HAP-1 (cell line): ENCODE measurements around the gene TBR1.

ENCODE experiments used
- DNase-seq, 2 experiments: peaks; one replicate each; pipeline ENCODE4 v3.0.0-alpha.2; 2016 to 2020; ENCODE audit warnings: low spot score in 2 of 2
- H3K27me3 ChIP-seq: fragments of 250-450 bp; sonication (Bioruptor Pico); 2 replicates; pipeline ENCODE4 v1.5.1; 2020; ENCODE audit warnings: low read depth, mild to moderate bottlenecking, moderate library complexity
- H3K36me3 ChIP-seq: fragments of 250-450 bp; sonication (Bioruptor Pico); replicated peaks from 2 replicates; pipeline ENCODE4 v1.5.1; 2020; ENCODE audit warnings: mild to moderate bottlenecking
- H3K4me1 ChIP-seq: fragments of 250-450 bp; sonication (Bioruptor Pico); 2 replicates; pipeline ENCODE4 v1.5.1; 2020; ENCODE audit warnings: mild to moderate bottlenecking
- H3K4me3 ChIP-seq: fragments of 250-450 bp; sonication (Bioruptor Pico); 2 replicates; pipeline ENCODE4 v1.5.1; 2020; ENCODE audit warnings: mild to moderate bottlenecking, moderate library complexity
- H3K9me3 ChIP-seq: fragments of 250-450 bp; sonication (Bioruptor Pico); 2 replicates; pipeline ENCODE4 v1.5.1; 2020; ENCODE audit warnings: mild to moderate bottlenecking, moderate library complexity
- in situ Hi-C: fragments of 300-500 bp; cut with MboI; formaldehyde crosslinking; loops from 3 replicates; pipeline ENCODE4 v1.14.3; 2020; ENCODE audit warnings: low sequenced_read_pairs, inconsistent platforms, mixed read lengths

TBR1 gene

DNA sequence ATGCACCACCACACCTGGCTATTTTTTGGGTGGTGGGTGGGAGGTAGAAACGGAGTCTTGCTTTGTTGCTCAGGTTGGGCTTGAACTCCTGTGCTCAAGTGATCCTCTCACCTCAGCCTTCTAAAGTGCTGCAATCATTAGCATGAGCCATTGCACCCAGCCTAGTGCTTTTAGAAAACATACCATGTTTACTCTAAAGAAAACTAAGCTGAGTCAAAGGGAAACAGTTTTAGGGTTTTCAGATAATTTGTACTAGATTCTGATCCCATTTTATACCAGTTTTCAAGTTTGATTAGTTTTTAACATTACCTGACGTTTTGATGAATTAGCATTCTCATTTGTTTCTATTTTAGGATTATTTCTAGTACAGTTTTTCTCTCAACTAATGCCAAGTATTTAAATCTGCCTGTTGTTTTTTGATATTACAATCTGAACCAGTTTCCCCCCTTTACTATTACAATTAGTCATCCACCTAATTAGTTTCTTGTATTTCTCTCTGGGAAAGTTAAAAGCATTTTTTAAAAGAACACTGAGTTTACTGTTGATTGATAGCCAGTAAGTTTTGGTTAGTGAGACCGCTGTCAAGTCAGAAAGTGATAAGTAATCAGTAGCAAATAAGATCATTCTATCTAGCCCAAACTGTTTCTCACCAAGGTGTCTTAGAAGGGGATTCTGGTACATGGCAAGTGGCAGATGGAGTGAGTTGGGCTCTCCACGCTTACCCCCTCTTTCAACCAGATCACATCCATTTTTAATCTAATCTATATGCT, 24.2 kb upstream of the TBR1 start:
- H3K27me3 ChIP-seq, result no peaks in the 10 kb centered on the region
- peaks cover 11% of the 10 kb centered on the region for H3K36me3 ChIP-seq
- in situ Hi-C loops, result no loop called here
- no peak for DNase-seq
- no peaks in the 10 kb centered on the region for H3K9me3 ChIP-seq
- H3K4me3 ChIP-seq, result no peak overlapping the region
- H3K4me1 ChIP-seq, result peaks cover 26% of the 10 kb centered on the region

DNA sequence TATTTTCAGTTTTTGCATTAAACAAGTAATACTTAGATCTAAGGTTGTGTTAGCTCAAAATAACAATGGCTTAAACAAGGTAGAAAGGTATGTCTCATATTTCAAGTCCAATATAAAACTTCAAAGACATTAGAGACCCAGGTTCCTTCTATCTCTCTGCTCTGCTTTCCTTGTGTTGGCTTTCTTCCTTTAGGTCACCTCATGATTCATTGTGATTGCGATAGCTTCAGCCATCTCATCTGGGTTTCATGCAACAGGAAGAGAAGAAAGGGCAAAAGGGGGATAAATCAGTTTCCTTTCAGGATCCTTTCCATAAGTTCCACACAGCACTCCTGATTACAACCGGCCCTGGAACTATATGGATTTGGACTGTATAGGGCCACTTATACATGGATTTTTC, 16.0 kb upstream of the TBR1 start:
- DNase-seq, result no peak
- in situ Hi-C loops, result no loop called here
- Histone ChIP-seq H3K36me3 (peaks cover 26% of the 10 kb centered on the region), H3K9me3 (no peaks in the 10 kb centered on the region), H3K27me3 (no peaks in the 10 kb centered on the region), H3K4me1 (peaks cover 7% of the 10 kb centered on the region), H3K4me3 (no peak overlapping the region)

DNA sequence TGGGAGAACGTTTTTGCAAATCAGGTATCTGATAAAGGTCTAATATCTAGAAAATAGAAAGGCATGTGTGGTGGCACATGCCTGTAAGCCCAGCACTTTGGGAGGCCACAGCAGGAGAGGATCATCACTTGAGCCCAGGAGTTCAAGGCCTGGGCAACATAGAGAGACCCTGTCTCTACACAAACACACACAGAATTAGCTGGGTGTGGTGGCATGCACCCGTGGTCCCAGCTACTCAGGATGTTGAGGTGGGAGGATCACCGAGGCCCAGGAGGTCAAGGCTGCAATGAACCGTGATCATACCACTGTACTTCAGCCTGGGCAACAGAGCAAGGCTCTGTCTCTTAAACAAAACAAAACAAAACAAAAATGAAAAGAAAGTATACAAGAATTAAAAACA, 13.8 kb upstream of the TBR1 start:
- Histone ChIP-seq H3K4me1 (no peaks in the 10 kb centered on the region; the same call in 1 of the 2 replicates), H3K27me3 (no peaks in the 10 kb centered on the region), H3K4me3 (no peak overlapping the region), H3K36me3 (peaks cover 19% of the 10 kb centered on the region), H3K9me3 (no peaks in the 10 kb centered on the region)
- in situ Hi-C loops, result no loop called here
- no peak for DNase-seq

DNA sequence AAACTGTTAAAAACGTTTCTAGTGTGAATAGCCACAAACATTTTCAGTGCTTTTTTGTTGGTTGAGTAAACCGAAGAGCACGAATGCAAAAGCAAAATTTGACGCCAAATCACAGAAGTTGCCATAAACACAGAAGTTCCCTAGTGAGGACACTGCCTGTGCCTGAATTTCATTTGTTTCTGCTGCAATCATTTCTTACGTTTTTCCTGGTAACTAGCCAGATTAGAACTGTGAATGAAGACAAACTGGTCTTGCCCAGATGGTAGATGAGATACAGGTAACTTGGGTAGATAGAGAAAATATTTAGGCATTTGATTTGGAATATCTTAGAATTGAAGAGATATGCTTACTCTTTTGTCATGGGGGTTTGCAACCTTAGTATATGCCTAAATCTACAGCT, 9.8 kb upstream of the TBR1 start:
- no peaks in the 10 kb centered on the region; the same call in 1 of the 2 replicates for H3K4me1 ChIP-seq
- H3K36me3 ChIP-seq, result peaks cover 9% of the 10 kb centered on the region
- DNase-seq, result no peak
- no peak overlapping the region for H3K4me3 ChIP-seq
- no peaks in the 10 kb centered on the region for H3K9me3 ChIP-seq
- no peaks in the 10 kb centered on the region for H3K27me3 ChIP-seq
- in situ Hi-C loops, result no loop called here

DNA sequence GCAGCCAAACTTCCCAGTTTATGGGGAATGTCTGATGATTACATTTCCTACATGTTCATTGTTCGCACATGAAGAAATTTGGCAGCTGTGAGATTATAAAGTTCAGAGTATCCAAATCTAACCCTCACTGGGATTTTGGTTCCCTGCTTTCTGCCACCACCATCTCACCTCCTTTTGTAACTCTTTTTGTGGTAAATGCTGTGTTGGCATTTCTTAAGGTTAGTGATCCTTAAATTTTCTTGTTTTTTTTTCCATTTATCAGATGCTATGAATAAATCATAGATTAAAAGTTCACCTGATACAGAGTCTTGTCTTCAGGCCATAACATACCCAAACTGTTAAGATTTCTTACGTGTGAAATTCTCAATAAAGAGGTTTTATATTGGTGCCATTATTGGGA, 8.5 kb upstream of the TBR1 start:
- H3K4me3 ChIP-seq, result no peak overlapping the region
- no peak for DNase-seq
- in situ Hi-C loops, result no loop called here

DNA sequence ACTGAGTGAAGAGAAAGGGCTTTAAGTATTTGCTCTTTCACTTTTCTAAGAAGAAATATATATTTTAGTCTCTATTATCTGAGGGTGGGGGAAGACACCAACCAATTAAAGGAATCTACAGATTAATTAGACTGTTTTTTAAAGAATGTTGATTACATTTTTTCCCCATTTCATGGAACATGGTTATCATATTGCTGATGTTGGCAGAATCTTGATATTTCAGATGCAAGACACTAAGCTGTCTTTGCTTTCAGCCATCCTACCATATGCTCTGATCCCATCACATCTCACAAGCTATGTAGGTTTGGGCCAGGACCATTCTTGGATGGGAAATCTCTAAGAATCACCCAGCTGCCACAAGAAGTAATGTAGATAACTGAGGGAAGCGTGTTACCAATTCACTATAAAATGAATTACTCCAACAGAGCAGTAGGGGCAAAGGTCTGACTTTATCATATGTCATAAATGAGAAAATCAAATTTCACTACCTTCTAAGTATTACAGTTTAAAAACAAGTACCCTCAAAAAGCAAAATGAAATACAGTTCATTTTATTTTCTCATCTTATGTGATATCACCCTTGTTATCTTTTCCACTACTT, 6.7 kb upstream of the TBR1 start:
- Histone ChIP-seq H3K4me3 (no peak overlapping the region), H3K4me1 (peaks cover 7% of the 10 kb centered on the region), H3K27me3 (no peaks in the 10 kb centered on the region), H3K36me3 (peaks cover 3% of the 10 kb centered on the region; the same call in 1 of the 2 replicates), H3K9me3 (no peaks in the 10 kb centered on the region)
- in situ Hi-C loops, result no loop called here
- no peak for DNase-seq

More for the DNA sequence above, 8.5 kb upstream of the TBR1 start:
- Histone ChIP-seq H3K36me3 (peaks cover 3% of the 10 kb centered on the region; the same call in 1 of the 2 replicates), H3K9me3 (no peaks in the 10 kb centered on the region), H3K27me3 (no peaks in the 10 kb centered on the region), H3K4me1 (no peaks in the 10 kb centered on the region; the same call in 1 of the 2 replicates)

DNA sequence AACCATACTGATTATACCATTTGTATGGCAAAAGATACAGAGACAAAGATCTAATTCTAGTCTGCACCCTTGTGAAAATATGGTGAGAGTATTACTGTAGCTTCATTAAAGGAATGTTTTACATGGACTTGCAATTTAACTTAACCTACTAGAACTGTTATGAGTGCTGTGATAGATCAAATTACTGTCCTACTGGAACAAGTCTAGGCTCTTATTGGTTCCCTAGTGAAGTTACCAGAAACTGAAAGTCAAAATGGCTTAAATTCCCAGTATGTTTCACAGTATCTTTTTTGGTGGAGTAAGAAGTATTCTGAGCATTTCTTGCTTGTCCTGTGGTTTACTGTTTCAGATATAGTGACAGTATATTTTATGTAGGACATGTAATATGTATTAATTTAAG, 3.8 kb upstream of the TBR1 start:
- peaks cover 3% of the 10 kb centered on the region; the same call in 1 of the 2 replicates for H3K36me3 ChIP-seq
- no peaks in the 10 kb centered on the region for H3K27me3 ChIP-seq
- no peak for DNase-seq
- in situ Hi-C loops, result no loop called here
- peaks cover 14% of the 10 kb centered on the region for H3K4me1 ChIP-seq
- H3K4me3 ChIP-seq, result no peak overlapping the region
- no peaks in the 10 kb centered on the region for H3K9me3 ChIP-seq

DNA sequence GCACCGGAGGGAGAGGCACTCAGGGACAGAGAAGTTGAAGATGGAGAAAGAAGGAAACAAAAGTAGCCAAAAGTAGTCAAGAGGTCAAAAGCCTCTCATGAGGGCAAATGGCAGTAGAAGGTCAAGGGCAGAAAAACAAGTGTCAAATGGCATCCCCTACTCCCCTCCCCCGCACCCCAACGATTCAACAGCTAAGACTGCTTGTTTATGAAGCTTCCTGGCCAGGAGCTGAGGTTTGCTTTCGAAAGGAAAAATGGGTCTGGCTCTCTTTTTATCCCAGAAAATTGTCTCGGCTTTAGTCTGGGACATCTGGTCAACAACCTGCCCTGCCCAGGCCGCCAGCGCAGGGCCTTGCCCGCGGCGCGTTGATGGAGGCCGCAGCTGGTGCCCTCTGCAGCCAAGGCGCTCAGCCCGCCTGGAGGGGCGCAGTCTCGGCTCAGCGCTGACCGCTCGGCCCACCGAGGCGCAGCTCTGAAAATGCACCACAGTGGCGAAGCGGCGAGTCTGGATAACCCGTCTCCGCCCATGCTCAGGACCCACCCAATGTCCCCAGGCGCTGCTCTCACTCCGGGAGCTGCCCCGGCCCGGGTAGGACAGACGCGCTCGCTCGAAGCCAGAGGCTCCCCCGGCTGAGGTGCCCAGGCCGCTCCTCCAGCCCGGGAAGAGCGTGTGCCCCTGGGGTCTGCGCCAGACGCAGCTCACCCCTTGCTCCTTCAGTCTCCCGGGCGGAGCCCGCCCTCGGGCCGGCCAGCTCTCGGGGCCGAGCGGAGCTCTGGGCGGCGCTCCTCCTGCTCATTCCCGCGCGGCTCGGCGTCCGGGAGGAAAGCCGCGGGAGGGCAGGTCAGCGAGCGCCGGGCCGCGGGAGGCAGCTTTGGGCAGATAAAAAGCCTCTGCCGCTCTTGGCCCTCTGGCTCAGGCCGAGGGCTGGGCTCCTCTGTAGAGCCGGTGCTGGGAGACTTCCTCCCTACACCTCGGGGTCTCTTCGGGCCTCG, 1.8 kb upstream of the TBR1 start:
- no peaks in the 10 kb centered on the region for H3K9me3 ChIP-seq
- in situ Hi-C loops, result no loop called here
- H3K4me1 ChIP-seq, result peaks cover 23% of the 10 kb centered on the region
- DNase-seq, result peak; percentile 45 to 80
- peak overlapping the region; percentile 24 for H3K4me3 ChIP-seq
- no peaks in the 10 kb centered on the region for H3K27me3 ChIP-seq
- H3K36me3 ChIP-seq, result peaks cover 3% of the 10 kb centered on the region; the same call in 1 of the 2 replicates

DNA sequence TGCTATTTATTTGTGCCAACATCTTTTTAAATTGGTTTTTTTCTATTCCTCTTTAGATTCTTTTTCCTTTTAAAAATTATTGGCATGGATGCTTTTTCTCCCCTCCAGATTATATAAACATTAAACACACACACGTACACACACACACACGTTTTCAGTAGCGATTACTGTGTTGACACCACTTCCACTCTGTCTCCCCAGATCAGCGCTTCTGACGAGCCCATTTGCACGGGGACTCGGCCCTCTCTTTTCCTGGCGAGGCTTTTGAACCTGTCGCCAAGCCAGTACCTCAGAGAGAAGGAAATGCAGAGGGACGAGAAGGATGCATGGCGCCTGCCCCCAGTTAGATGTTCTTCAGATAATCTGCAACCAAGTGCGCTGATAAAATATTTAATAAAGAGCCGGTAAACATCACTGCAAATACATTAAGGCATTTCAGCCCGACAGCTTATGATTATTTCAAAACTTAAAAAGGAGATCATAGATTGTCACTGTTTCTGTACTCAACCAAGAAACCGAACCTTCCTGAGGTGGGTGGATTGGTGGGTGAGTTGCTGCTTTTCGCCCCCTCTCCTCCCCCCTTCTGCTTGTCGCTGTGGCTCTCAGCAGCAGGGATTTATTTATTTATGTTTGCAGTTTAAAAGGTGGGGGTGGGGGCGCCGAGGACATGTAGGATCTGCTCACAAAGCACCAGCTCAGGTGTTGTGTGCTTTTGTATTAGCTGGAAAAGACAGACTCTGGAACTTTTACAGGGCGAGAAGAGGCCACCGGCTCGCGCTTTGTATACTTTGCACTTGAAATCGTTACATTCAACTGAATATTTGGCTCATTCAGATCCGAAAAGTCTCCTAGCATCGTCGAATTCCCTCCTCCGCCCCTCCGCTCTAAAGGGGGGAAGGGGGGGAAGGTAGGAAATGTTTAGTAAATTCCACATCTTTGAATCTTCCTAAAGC, 787 bp upstream of the TBR1 start:
- no peaks in the 10 kb centered on the region for H3K27me3 ChIP-seq
- DNase-seq, result no peak

DNA sequence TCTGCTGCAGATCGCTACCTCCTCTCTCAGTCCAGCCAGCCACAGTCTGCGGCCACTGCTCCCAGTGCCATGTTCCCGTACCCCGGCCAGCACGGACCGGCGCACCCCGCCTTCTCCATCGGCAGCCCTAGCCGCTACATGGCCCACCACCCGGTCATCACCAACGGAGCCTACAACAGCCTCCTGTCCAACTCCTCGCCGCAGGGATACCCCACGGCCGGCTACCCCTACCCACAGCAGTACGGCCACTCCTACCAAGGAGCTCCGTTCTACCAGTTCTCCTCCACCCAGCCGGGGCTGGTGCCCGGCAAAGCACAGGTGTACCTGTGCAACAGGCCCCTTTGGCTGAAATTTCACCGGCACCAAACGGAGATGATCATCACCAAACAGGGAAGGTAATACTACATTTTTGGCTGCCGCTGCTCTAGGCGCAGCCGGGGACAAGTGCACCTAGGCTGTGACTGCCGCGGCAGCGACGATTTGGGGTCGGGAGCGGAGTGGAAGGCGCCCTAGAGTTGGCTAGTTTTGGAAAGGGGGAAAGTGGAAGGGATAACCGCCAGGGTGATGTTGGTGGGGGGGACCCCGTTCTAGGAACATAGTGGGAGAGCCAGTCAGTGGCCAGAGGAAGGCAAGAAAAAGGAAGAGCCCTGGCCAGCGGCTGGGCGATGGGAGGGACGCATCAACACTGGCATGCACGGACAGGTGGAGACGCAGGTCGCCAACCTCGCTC, 776 bp downstream of the TBR1 start:
- in situ Hi-C loops, result no loop called here
- no peak overlapping the region for H3K4me3 ChIP-seq
- H3K9me3 ChIP-seq, result no peaks in the 10 kb centered on the region
- no peak for DNase-seq
- no peaks in the 10 kb centered on the region for H3K36me3 ChIP-seq
- H3K4me1 ChIP-seq, result peaks cover 32% of the 10 kb centered on the region
- no peaks in the 10 kb centered on the region for H3K27me3 ChIP-seq

More for the DNA sequence above, 787 bp upstream of the TBR1 start:
- Histone ChIP-seq H3K9me3 (no peaks in the 10 kb centered on the region), H3K4me1 (peaks cover 32% of the 10 kb centered on the region), H3K36me3 (peaks cover 3% of the 10 kb centered on the region; the same call in 1 of the 2 replicates), H3K4me3 (no peak overlapping the region)
- in situ Hi-C loops, result no loop called here

DNA sequence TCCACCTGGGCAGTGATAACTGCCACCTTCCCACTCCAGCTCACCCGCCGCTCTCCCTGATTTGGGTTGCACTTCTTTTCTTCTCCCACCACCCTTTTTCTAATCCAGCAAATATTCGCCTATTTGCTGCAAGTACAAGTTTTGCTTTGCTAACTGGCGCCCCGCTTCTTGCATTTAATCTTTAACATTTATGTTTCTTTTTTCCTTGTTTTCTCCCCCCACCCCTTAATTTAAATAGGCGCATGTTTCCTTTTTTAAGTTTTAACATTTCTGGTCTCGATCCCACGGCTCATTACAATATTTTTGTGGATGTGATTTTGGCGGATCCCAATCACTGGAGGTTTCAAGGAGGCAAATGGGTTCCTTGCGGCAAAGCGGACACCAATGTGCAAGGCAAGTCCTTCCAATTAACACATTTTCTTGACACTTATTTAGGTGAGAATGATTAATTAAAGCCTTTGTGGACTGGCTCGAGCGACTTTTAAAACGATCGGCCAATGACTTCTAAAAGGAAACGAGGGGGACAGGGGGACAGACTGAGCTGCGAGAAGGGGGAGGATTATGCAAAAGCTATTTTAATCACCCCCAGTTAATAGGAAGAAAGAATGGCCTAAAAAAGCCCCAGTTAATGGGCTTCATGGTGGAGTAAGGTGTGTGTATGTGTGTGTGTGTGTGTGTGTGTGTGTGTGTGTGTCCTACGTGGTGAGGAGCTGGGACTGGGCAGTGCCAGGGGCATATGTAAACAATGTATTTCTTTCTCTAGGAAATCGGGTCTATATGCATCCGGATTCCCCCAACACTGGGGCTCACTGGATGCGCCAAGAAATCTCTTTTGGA, 1.6 kb downstream of the TBR1 start:
- Histone ChIP-seq H3K4me1 (peaks cover 32% of the 10 kb centered on the region), H3K9me3 (no peaks in the 10 kb centered on the region), H3K4me3 (no peak overlapping the region), H3K27me3 (no peaks in the 10 kb centered on the region), H3K36me3 (no peaks in the 10 kb centered on the region)
- in situ Hi-C loops, result no loop called here
- DNase-seq, result no peak

DNA sequence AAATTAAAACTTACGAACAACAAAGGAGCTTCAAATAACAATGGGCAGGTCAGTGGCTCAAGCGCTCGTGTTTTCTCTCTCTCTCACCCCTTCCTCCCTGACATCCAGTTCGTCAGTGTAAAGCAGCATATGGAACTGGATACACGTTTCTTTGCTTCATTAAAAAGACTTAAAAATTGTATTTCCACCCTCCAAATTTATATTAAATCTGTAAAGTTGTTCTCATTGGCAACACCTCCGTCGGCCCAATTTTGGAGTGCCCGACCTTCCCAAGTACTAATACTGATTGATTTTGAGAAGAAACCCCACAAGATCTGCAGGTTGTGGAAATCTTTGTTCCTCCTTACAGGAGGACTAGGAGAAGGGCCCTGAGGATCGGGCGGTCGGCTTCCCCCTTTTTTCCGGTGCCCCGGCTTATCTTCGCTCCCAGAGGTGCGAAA, 2.2 kb downstream of the TBR1 start:
- DNase-seq, result no peak
- H3K36me3 ChIP-seq, result no peaks in the 10 kb centered on the region
- no peak overlapping the region for H3K4me3 ChIP-seq
- peaks cover 32% of the 10 kb centered on the region for H3K4me1 ChIP-seq
- in situ Hi-C loops, result no loop called here
- H3K9me3 ChIP-seq, result no peaks in the 10 kb centered on the region
- H3K27me3 ChIP-seq, result no peaks in the 10 kb centered on the region
